GM19438 (cell line): ENCODE measurements around the gene HNRNPA3.
"Not testable (repeated sequence)": the region's sequence is repeated elsewhere in the genome, so short reads cannot be mapped to it uniquely, and the experiment has no call there.

Experiments
- ATAC-seq: cut with Tn5 transposase; IDR thresholded peaks from one replicate; pipeline ENCODE4 v1.9.1; 2021; ENCODE audit warnings: low read depth; ENCODE audit not compliant: unreplicated experiment

HNRNPA3 gene

DNA sequence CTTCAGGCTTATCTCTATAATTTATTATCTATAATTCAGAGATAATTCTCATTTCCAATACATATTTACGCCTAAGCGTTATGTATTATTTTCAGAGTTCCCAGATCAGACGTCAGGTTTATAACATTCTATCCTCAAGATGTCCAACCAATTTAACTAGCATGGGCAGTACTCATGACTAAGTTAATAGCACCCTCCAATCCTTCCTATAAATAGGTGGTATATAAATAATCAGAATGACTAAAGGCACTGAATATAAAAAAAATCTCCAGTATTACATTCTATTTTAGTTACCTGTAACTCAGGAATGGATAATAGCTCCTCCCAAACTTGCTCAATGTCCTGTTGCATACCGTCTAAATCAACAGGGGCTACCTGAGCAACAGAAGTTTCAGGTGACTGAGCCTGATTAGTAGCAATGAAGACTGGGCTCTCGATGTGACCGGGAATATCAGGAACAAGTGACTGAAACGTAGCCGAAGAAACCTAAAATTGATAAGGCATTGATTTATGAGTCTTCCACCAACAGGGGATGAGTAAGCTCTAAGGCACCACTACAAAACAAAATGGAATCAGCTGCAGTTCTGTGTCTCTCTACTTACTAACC is 19.6 kb downstream of the HNRNPA3 start:
- ATAC-seq: no peak

DNA sequence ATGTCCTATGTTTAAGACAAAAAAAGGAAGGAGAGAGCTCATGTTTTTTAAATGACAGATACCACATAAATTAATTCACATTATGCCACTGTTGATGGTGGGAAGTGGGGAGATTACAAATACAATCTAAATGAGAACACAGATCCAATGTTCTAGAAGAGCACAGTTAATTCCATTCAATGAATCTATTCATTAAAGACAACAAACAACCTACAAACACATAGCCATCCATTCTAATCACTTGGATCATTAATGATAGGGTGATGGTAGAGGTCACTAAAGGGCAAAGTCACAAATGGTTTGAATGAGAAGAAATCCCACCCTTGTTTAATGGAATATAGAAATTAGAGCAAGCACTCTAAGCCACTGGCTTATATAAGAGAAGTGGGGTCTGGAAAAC is 21.7 kb downstream of the HNRNPA3 start:
- no peak for ATAC-seq

DNA sequence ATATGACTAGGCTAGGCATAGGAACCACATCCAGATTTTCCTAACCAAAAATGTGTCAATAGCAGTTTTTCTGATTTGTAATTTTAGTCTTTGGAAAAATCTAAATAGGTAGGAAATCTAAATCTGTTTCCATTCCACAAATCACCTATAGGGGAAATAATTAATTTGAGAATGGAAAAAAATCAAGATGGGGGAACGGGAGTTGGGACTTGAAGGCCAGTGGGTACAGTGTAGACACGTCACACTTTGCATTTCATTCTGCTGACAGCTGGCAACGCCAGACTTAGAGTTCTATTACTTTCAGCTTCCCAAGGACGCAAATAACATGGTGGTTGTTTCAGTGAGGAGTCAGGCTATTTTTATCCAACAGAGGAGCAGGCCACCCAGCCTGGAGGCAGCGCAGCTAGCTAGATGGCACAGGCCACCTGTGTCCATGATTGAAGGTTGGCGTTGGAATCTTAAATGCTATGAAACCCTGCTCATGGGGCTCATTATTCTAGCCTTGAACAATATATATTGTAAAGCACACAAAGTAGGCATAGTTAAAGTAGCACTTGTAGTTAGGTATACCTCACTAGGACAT is 23.4 kb downstream of the HNRNPA3 start:
- ATAC-seq: no peak

DNA sequence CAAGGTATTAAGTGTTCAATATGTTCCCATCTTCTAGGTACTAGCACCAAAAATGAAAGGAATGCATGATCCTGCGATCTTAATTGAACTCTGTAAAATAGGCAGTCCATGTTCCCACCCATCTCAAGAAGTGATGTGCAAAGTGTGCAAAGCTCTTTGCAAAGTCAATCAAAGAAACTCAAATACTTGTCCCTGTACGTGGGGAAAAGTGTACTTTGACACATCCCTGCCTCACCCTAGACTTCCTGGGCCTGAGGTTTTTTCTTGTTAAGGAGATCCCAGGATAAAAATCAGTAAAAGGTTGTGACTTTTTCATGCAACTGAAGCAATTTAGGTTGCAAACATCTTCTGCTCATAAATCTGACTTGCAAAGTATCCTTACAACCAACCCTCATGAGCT is 25.3 kb downstream of the HNRNPA3 start:
- ATAC-seq: no peak

DNA sequence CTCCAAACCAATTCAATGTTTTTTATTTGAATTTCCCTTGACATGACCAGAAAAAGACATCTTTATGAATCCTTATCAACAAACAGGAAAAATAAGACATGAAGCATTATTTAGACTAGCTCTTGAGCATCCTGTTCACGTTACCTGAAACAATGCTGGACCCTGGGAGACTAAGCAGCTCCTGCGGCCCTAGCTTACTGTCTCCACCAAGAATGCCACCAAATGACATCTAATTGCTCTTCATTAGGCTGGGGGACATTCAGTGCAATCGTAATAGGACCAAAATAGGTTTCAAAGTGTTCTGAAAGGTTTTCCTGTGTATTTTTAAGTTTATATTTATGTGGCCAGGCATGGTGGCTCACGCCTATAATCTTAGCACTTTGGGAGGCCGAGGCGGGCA is 26.5 kb downstream of the HNRNPA3 start:
- no peak for ATAC-seq

DNA sequence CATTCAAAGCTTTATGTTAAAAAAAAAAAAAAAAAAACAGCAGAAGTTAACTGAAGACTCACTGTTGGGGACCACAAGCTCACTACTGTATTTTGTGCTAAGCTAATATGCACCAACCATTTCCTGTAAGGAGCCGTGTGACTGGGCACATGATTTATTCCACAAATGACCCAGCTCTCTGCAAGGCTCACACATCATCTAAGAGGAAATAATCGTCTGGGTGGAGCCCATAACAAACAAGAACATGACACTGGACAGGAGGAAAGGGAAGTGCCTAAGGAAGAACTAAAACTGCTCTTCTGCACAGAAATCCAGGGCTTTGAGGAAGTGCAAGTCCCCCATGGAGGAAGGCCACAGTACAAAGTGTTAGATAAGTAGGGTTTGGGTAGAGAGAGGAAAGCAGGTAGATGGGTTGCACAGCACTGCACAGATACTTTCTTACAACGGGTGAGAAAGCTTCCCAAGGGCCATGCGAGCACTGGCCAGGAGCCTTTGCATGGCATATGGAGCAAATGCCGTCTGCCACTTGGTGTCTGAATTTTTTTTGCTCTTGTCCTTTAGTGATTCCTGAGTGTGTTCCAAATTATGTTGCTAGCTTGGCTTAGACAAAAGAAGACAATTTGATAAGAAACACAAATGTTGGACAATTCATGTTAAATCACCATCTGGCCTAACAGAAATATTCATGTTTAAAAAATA is 27.5 kb downstream of the HNRNPA3 start:
- peak; percentile 56 for ATAC-seq

DNA sequence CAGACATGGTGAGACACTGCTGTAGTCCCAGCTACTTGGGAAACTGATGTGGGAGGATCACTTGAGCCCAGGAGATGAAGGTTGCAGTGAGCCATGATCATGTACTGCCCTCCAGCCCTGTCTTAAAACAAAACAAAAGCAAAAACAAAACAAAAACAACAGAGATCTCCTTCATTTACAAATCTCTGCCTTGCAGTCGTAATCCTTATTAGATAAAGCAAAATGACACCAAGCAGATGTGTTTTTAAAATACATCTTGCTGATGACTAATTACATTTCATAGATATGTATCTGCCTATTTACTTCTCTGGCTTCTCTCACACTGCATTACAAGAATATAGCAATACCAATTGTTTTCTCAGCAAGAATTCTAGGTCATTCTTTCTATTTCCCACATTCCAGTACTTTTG is 29.1 kb downstream of the HNRNPA3 start:
- no peak for ATAC-seq

DNA sequence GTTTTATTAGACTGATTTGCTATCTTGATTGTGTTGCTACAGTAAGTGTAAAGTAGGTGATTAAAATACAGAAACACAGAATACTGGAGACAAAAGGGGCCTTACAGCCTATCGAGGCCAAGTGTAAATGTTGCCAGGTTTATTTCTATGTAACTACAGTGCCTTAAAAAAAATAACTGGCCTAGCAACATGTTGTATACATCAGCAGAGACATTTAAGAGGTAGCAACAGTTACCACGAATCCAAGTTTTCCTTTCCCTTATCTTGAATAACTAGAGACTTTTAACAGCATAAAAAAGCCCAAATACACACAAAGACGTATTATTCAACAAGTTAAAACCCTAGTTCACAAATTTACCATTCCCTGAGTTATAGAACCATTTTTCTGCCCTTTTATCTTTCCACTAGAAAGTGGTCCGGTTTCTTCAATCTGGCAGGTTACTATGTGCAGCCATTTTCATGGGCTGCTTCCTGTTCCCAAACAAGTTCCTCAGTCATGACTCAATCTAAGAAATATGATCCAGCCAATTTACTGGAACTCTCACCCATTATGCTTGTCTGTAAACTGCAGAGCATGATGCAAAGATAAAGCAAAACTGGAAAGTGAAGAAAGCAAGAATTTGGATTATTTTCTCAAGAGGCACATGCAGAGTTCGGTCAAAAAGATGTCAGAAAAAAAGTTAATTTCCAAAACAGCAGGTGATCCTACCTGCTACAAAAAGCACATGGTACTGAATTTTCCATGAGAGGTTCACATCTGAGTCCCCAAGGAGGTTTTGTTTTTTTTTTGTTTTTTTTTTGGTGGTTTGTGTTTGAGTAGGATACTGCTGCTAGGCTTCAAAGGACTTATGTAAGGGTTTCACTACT is 29.8 kb downstream of the HNRNPA3 start:
- no peak for ATAC-seq

DNA sequence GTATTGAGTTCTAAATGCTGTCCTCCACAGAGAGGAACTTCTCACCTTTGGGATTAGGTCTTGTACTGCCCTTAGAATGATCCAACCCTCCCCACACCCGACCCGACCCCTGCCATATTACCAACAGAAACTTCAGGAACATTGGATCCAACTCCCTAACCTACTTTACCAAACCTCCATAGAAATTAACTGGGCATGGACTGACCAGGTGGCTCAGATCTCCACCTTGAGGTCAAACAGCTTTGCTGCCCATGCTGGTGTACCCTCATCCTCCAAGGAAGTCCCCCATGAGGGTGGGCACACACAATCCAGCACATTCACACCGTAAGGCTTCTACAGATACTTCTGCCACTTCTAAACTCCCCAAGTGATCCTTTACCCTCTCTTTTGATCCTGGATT is 30.5 kb downstream of the HNRNPA3 start:
- ATAC-seq: no peak

DNA sequence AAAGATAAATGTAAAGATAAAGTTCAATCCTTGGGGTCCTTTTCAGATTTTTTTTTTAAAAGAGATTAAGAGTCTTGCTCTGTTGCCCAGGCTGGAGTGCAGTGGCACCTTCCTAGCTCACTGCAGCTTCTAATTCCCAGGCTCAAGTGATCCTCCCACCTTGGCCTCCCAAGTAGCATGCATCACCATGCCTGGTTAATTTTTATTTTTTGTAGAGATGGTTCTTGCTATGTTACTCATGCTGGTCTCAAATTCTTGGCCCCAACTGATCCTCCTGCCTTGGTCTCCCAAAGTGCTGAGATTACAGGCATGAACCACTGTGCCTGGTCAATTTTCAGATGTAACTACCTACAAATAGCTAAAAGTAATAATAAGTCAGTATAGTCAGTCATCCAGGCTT is 30.9 kb downstream of the HNRNPA3 start:
- ATAC-seq: no peak

DNA sequence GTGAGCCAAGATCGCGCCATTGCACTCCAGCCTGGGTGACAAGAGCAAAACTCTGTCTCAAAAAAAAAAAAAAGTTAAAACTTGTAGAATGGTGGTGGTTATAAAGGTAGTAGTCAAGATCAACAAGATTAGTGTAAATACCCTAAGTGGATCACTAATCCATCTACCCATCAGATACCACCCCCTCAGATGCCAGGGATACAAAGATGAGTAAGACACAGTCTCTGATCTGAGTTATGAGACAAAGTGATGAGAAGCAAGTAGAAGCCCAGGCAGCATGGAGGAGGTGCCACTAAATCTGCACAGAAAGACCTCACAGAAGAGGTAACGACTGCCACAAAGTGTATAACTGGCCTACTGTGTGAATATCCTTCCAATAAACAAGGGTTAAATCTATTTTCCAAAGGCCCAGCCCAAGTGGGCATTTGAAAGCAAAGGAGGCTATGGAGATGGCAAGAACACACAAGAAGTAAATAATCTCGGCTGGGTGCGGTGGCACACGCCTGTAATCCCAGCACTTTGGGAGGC is 31.7 kb downstream of the HNRNPA3 start:
- ATAC-seq: no peak

DNA sequence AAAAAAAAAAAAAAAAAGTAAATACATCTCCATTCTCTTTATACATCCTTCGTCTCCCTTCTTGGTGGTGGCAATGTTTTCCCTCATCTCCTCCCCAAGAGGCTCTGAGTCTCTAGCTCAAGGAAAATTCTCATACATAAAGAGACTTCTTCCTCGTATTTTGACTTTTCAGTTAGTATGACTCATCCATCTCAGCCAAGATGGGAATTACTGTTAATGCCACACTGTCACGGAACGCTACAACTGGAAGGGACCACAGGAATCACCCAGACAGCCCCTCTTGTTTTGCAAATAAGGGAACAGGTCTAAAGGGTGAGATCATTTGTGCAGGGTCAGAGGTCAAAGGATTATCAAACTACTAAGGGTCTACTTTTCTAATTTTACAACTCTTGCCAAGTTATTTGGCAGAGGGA is 32.4 kb downstream of the HNRNPA3 start:
- no peak for ATAC-seq

DNA sequence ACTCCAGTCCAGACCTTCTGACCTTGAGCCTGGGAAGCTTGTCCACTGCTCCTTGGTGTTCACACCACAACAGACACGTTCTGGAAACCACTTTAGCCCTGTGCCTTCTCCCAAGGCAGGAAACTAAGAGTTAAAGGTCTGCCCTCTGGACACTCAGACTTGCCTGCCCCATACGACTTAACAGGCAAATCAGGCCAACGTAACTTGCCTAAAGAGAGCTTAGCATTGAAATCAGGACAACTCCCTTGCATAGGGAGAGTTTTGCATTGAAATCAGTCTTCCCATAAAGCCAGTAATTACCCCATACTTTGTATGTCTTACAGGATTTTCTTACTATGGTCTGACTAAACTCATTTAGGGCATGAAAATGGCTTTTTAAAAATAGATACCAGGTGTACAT is 33.4 kb downstream of the HNRNPA3 start:
- no peak for ATAC-seq

DNA sequence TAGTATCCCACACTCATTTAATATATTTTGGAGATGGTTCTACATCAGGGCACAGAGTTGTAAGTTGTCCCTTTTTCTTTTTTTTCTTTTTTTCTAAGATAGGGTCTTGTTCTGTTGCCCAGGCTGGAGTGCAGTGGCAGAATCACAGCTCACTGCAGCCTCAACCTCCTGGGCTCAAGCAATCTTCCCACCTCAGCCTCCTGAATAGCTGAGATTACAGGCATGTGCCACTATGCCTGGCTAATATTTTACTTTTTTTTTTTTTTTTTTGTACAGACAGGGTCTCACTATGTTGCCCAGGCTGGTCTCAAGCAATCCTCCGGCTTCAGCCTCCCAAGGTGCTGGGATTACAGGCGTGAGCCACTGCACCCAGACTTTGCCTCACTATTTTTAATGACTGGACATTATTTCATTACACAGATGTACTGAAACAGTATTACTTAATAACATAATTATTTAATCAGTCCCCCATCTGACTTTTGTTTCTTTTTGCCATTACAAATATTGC is 34.0 kb downstream of the HNRNPA3 start:
- not testable (repeated sequence) for ATAC-seq

DNA sequence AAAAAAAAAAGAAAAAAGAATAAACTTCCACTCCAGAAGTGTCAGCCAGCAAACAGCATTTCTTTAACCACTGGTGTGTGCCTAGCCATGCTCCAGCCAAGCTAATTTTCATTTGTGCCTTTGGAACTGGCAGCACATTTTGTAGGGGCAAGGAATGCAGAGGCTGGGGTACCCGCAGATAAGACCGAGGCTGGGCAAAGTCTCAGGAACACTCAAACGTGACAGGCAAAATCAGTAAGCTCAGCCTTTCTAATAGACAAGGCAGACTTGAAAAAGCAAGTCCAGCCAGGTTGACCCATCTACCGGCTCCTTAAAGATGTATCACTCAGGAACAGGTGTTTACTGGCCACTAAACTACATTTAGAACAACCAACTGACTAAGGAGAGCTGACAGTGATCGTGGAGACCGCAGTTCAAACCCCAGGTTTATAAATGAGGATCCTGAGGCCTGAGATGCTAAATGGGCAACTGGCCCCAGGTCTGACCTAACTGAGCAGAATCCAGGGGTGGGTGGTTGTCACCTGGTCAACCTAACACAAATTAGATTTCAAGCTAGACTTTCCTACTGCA is 35.2 kb downstream of the HNRNPA3 start:
- no peak for ATAC-seq

DNA sequence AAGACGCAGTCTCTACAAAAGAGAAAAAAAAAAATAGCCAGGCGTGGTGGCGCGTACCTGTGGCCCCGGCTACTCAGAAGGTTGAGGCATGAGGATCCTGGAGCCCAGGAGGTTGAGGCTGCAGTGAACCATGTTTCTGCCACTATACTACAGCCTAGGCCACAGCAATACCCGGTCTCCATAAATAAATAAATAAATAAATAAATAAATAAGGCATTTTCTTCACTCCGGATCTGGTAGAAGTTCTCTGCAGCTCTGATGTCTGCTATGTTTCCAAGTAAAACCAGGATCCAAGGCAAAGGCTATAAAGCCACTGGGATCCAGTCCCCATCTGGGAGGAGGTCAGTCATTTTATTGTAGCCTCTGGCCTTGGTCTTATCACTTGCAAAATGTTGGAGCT is 36.4 kb downstream of the HNRNPA3 start:
- ATAC-seq: no peak

DNA sequence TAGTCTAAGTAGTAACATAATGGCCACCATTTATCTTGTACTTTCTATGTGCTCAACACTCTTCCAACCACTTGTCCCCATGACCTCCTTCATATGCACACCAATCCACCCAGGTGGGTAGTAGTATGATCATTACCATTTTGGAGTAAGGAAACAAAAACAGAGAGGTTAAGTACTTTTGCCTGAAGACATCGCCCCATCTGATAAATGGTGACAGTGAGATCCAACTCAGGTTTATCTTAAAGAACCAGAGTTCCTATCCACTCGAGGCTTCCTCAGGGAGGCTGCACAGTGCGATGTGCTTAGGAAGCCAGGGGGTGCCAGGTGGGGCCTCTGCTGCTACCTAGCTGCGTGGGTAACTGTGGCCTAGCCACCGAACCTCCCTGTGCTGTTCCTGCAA is 37.9 kb downstream of the HNRNPA3 start:
- no peak for ATAC-seq

DNA sequence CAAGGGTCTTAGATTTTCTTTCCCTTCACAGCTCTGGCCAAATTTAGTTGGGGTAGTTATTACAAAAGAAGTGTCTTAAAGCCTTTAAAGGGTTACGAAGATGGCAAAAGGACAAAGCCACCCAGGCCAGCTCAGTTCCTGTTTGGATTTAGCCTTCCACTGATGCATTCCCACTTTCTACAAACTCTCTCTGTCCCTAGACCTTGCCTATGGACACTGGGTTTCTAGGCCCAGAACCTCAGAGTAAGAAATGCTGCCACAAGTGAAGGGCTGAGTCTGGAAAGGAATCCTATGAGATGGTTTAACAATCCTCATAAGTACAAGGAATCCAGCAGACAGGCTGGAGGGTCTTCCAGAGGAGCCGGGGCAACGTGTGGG is 38.6 kb downstream of the HNRNPA3 start:
- no peak for ATAC-seq

DNA sequence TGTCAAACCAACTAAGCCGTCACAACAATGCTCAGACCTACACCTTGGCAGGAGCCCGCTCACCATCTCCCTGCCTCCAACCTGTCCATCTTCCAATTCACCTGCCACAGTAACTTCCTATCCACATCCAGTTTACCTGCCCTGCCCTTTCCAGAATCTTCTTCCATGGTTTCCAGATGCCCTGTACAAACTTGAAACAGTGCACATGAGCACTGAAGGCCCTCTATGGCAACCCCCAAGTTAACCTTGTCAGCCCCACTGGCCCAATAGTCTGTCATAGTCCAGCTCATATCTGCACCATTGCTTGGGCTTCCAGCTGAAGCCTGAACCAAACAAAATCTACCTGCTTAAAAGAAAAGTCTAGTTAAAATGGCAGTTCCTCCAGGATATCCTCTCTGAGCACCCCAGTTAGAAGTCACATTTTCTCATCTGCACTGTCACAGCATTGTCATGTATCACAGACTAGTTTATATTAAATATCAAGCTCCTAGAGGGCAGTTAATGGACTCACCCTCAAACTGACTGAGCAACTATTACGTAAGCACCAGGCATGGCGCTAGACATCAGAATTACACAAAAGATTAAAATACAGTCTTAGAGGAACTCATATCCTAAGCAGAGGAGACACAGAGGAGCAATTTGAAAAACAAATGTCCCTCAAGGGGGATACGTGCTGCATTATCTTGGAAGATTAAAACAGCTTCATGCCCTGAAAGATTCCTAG is 40.4 kb downstream of the HNRNPA3 start:
- ATAC-seq: no peak

DNA sequence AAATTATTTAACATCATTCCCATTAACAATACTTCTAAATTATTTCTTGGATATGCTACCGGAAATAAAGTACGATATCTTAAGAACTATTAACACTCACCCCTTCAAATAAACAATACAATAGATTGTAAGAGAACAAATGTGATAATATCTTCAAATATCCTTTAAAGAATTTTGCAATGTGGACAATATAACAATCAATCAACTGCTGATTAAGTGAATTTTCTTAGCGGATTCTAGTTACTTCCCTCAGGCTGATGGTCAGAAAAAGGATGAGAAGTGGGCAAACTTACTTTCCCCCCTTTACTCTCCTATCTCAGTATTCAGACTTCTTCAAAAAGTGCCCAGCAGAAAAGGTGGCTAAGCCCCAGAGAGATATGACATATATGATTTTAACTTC is 41.1 kb downstream of the HNRNPA3 start:
- ATAC-seq: no peak
